ENCODE measurements around the gene MAP2K1. TPM values are rescaled to one million over a fixed set of nuclear protein-coding genes. Genes with fewer than 3 reads are reported as not detected.

MAP2K1 gene
- total and polyA plus RNA-seq, 2 donors (not counting 1 experiment from before 2014, with no cell fraction given), result 32.9 to 40.0 TPM

- no peaks in the 10 kb centered on the region for H3K9me3 ChIP-seq (ENCODE audit: control insufficient read depth, insufficient read depth, low read depth, low read length)
- peaks cover 2% of the 10 kb centered on the region for H4K20me1 ChIP-seq (ENCODE audit: control insufficient read depth, extremely low read depth, insufficient read depth, low read length)
- TF ChIP-seq EZH2 (IDR thresholded peaks at IDR 0.05; ENCODE audit: low read length, missing control alignments) (no peak), CTCF (conservative IDR thresholded peaks at IDR 0.05 in 1 of 2, IDR thresholded peaks at IDR 0.05 in 1 of 2; ENCODE audit: low read depth in 1 of 2, low read length in 2 of 2) (no peak)
- no peak overlapping the region for H3K4me3 ChIP-seq (replicated peaks in 1 of 4; ENCODE audit: control extremely low read depth in 1 of 4, insufficient read depth in 1 of 4, low read depth in 3 of 4, low read length in 4 of 4)
- no peak overlapping the region for H3K9ac ChIP-seq (ENCODE audit: insufficient read depth, low read length)
- peak in 1 of 2 donors; percentile 14 for DNase-seq (ENCODE audit: low read depth in 2 of 2)
- no peaks in the 10 kb centered on the region for H3K27me3 ChIP-seq (ENCODE audit: control insufficient read depth, insufficient read depth, low read length)
- peaks cover 5% of the 10 kb centered on the region for H3K4me1 ChIP-seq (ENCODE audit: control insufficient read depth, extremely low read depth, insufficient read depth, low read length)
- H2AFZ ChIP-seq (ENCODE audit: low read length), result no peak overlapping the region
- no peaks in the 10 kb centered on the region for H3K36me3 ChIP-seq (ENCODE audit: control insufficient read depth, insufficient read depth, low read length)
- H3K79me2 ChIP-seq (ENCODE audit: control insufficient read depth, insufficient read depth, low read length), result peaks cover 69% of the 10 kb centered on the region
- no peak overlapping the region for H3K4me2 ChIP-seq (ENCODE audit: extremely low read depth, insufficient read depth, low read length)
- H3K27ac ChIP-seq (ENCODE audit: insufficient read depth, low read length), result no peak overlapping the region
These were observed 18.3 kb downstream of the MAP2K1 start for GRCh38 chr15:66405007-66405406.

GRCh38 chr15:66405615-66406014 lies 18.9 kb downstream of the MAP2K1 start:
- Histone ChIP-seq H3K27ac (ENCODE audit: insufficient read depth, low read length) (no peak overlapping the region), H2AFZ (ENCODE audit: low read length) (no peak overlapping the region), H3K9me3 (ENCODE audit: control insufficient read depth, insufficient read depth, low read depth, low read length) (no peaks in the 10 kb centered on the region), H3K4me3 (replicated peaks in 1 of 4; ENCODE audit: control extremely low read depth in 1 of 4, insufficient read depth in 1 of 4, low read depth in 3 of 4, low read length in 4 of 4) (no peak overlapping the region), H3K79me2 (ENCODE audit: control insufficient read depth, insufficient read depth, low read length) (peaks cover 65% of the 10 kb centered on the region), H3K9ac (ENCODE audit: insufficient read depth, low read length) (no peak overlapping the region), H3K4me1 (ENCODE audit: control insufficient read depth, extremely low read depth, insufficient read depth, low read length) (peaks cover 2% of the 10 kb centered on the region), H4K20me1 (ENCODE audit: control insufficient read depth, extremely low read depth, insufficient read depth, low read length) (no peaks in the 10 kb centered on the region), H3K27me3 (ENCODE audit: control insufficient read depth, insufficient read depth, low read length) (no peaks in the 10 kb centered on the region), H3K36me3 (ENCODE audit: control insufficient read depth, insufficient read depth, low read length) (no peaks in the 10 kb centered on the region), H3K4me2 (ENCODE audit: extremely low read depth, insufficient read depth, low read length) (no peak overlapping the region)
- DNase-seq (ENCODE audit: low read depth in 2 of 2), result peak; percentile 73 to 78
- TF ChIP-seq CTCF (conservative IDR thresholded peaks at IDR 0.05 in 1 of 2, IDR thresholded peaks at IDR 0.05 in 1 of 2; ENCODE audit: low read depth in 1 of 2, low read length in 2 of 2) (no peak), EZH2 (IDR thresholded peaks at IDR 0.05; ENCODE audit: low read length, missing control alignments) (no peak)

- no peak overlapping the region for H3K4me3 ChIP-seq (replicated peaks in 1 of 4; ENCODE audit: control extremely low read depth in 1 of 4, insufficient read depth in 1 of 4, low read depth in 3 of 4, low read length in 4 of 4)
- no peaks in the 10 kb centered on the region for H3K36me3 ChIP-seq (ENCODE audit: control insufficient read depth, insufficient read depth, low read length)
- DNase-seq (ENCODE audit: low read depth in 2 of 2), result no peak
- H3K9ac ChIP-seq (ENCODE audit: insufficient read depth, low read length), result no peak overlapping the region
- no peaks in the 10 kb centered on the region for H3K27me3 ChIP-seq (ENCODE audit: control insufficient read depth, insufficient read depth, low read length)
- no peak overlapping the region for H3K27ac ChIP-seq (ENCODE audit: insufficient read depth, low read length)
- no peaks in the 10 kb centered on the region for H3K4me1 ChIP-seq (ENCODE audit: control insufficient read depth, extremely low read depth, insufficient read depth, low read length)
- TF ChIP-seq CTCF (conservative IDR thresholded peaks at IDR 0.05 in 1 of 2, IDR thresholded peaks at IDR 0.05 in 1 of 2; ENCODE audit: low read depth in 1 of 2, low read length in 2 of 2) (no peak), EZH2 (IDR thresholded peaks at IDR 0.05; ENCODE audit: low read length, missing control alignments) (no peak)
- H3K79me2 ChIP-seq (ENCODE audit: control insufficient read depth, insufficient read depth, low read length), result peaks cover 58% of the 10 kb centered on the region
- H2AFZ ChIP-seq (ENCODE audit: low read length), result no peak overlapping the region
- no peaks in the 10 kb centered on the region for H4K20me1 ChIP-seq (ENCODE audit: control insufficient read depth, extremely low read depth, insufficient read depth, low read length)
- no peaks in the 10 kb centered on the region for H3K9me3 ChIP-seq (ENCODE audit: control insufficient read depth, insufficient read depth, low read depth, low read length)
- no peak overlapping the region for H3K4me2 ChIP-seq (ENCODE audit: extremely low read depth, insufficient read depth, low read length)
These were observed 21.5 kb downstream of the MAP2K1 start for GRCh38 chr15:66408254-66408653.

Measured in fibroblast of lung (primary cell).